Omental fat pad (tissue), 4 donors: ENCODE measurements around the gene TTLL11. TPM values are rescaled to one million over a fixed set of nuclear protein-coding genes. Genes with fewer than 3 reads are reported as not detected.

Experiments used
- ATAC-seq: fragments of 150-250 bp; one replicate; pipeline ENCODE4 v1.9.1; 2016; ENCODE audit warnings: mild to moderate bottlenecking, moderate library complexity; ENCODE audit not compliant: low FRiP score
- DNase-seq: peaks from one replicate; pipeline ENCODE4 v3.0.0-alpha.2; 2019; ENCODE audit warnings: low spot score
- total RNA-seq, 4 donors: library from RNA; depleted of rRNA; stranded (reverse); fragments of >200 nt; gene quantifications; one replicate each; pipeline ENCODE4 v1.1.0, GENCODE V29; 2016
- TF ChIP-seq, protein P1 (sequence below), 3 donors: fragments of 450-650 bp; IDR thresholded peaks; one replicate each; pipeline ENCODE4 v1.5.1; 2016 to 2017; ENCODE audit warnings: antibody characterized with exemption in 3 of 3, mild to moderate bottlenecking in 3 of 3, moderate library complexity in 2 of 3

Gene TTLL11
- total RNA-seq, 4 donors from 2014 or later = 7.0 to 16.0 (median 10.2) TPM

- TF ChIP-seq, protein P1, sequence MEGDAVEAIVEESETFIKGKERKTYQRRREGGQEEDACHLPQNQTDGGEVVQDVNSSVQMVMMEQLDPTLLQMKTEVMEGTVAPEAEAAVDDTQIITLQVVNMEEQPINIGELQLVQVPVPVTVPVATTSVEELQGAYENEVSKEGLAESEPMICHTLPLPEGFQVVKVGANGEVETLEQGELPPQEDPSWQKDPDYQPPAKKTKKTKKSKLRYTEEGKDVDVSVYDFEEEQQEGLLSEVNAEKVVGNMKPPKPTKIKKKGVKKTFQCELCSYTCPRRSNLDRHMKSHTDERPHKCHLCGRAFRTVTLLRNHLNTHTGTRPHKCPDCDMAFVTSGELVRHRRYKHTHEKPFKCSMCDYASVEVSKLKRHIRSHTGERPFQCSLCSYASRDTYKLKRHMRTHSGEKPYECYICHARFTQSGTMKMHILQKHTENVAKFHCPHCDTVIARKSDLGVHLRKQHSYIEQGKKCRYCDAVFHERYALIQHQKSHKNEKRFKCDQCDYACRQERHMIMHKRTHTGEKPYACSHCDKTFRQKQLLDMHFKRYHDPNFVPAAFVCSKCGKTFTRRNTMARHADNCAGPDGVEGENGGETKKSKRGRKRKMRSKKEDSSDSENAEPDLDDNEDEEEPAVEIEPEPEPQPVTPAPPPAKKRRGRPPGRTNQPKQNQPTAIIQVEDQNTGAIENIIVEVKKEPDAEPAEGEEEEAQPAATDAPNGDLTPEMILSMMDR (IDR thresholded peaks at IDR 0.05) = no peak
- ATAC-seq (no peak), DNase-seq (no peak)
Observed at GRCh38 chr9:121790841-121791240, 302.3 kb downstream of the TTLL11 start.

DNA sequence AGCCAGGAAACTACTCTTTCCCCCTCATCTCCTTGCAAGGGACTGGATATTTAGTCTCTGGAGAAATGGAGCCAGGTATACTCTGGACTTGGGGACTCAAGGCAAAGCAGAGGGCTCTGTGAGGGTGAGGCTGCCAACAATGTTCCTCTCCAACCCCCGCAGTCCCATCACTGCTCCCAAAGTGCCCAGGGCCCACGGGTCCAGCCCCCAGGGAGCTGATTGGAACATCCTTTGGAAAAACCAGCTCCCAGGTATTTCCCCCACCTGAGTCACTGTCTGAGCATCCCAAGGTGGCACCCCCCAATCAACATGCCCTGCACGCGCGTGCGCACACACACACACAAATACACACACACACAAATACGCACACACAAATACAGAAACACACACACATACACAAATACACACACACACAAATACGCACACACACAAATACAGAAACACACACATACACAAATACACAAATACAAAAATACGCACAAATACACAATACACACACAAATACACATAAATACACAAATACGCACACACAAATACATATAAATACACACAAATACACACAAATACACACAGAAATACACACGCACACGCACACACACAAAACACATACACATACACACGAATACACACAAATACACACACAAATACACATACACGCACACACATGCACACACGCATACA, 304.3 kb downstream of the TTLL11 start:
- ATAC-seq = no peak
- TF ChIP-seq, protein P1 (IDR thresholded peaks at IDR 0.05) = no peak
- DNase-seq = no peak

DNA sequence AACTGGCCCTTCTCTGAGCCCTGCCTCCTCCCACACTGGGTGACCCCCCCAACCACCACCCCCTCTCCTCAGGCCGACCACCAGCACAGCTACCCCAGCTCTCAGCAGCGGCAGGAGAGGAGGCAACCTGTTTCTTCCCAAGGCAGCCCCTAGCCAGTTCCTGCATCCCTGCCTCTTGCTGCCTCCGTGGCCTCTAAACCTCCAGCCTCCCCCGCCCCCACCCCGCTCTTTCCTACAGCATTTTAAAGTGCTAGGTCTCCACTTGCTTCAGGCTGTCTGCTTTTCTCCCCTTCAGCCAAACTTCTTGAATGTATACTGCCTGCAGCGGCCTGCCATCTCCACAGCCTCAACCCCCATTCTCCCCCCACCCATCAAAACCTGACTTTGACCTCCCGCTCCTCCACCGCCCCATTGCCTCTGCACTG, 306.1 kb downstream of the TTLL11 start:
- TF ChIP-seq, protein P1 (IDR thresholded peaks at IDR 0.05) = no peak
- no peak for DNase-seq

GRCh38 chr9:121786543-121786948, 306.6 kb downstream of the TTLL11 start:
- no peak for DNase-seq

More for the DNA sequence above, 306.1 kb downstream of the TTLL11 start:
- no peak for ATAC-seq

GRCh38 chr9:121785673-121786542, 307.2 kb downstream of the TTLL11 start:
- DNase-seq = no peak
- ATAC-seq = no peak
- TF ChIP-seq, protein P1 (IDR thresholded peaks at IDR 0.05) = no peak

More at GRCh38 chr9:121786543-121786948, 306.6 kb downstream of the TTLL11 start:
- TF ChIP-seq, protein P1 (IDR thresholded peaks at IDR 0.05) = no peak
- ATAC-seq = no peak

DNA sequence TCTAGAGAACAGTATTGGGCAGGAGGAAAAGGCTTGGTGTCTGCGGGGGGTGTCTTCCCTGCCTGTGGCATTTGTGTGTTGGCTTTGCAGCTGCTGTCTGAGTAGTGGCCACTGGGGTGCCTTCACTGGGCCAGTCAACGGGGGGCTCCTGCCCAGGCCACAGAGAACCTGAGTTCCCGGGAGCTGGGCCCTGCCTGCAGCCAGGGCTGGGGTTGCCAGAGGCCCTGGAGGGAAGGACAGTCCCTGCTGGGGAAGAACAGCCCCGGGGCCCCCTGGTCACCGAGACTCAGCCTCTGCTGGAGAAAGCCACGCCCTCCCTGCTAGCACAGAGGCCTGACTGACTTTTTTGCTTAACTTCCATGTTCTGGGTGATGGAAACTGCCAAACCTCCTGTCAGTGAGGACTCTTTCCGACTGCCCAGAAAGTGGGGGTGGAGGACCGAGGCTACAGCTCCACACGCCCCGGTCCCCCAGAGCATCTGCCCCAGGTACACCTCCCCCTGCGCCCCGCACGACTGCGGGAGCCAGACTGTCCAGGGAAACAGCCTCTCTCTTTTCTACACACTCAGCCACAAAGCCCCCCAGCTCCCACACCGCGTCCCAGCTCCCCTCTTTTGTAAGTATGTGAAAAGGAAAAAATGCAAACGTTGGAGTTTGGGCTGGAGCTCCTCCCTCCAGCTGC, 308.2 kb downstream of the TTLL11 start:
- no peak for ATAC-seq
- no peak for DNase-seq
- TF ChIP-seq, protein P1 (IDR thresholded peaks at IDR 0.05) = no peak
